D721Med (cell line): ENCODE measurements around the gene ZNF280D.

Experiments
- DNase-seq: peaks from one replicate; pipeline ENCODE4 v3.0.0; 2011; ENCODE audit warnings: low spot score; ENCODE audit not compliant: insufficient read length
- FAIRE-seq: peaks from 2 replicates; lab custom pipeline; 2011; peaks lifted over from hg19 to GRCh38; lab: Jason Lieb, UNC
- TF ChIP-seq, protein P1 (sequence below): IDR thresholded peaks from 2 replicates; pipeline ENCODE4 v1.5.1; 2012; ENCODE audit warnings: mild to moderate bottlenecking, control low read depth; ENCODE audit not compliant: insufficient read depth; ENCODE audit errors: missing control alignments

Gene ZNF280D

DNA sequence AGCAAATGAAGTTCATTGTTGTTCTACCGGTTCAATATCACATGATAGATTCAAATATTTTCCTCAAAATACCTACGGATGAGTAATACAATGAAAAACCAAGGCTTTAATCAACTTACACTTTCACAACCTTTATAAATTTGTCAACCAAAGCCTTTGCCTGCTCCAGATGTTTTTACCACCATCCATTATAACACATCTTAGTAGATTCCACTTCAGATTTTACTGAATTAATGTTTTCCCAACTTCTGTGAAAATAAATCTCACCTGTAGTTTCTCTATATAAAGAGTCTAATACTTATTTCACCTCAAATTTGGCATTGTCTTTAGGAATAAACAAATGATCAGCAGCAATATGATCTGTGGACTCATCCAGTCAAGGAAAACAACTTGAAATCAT, 131.1 kb downstream of the ZNF280D start:
- DNase-seq (no peak), FAIRE-seq (no peak)
- TF ChIP-seq, protein P1, sequence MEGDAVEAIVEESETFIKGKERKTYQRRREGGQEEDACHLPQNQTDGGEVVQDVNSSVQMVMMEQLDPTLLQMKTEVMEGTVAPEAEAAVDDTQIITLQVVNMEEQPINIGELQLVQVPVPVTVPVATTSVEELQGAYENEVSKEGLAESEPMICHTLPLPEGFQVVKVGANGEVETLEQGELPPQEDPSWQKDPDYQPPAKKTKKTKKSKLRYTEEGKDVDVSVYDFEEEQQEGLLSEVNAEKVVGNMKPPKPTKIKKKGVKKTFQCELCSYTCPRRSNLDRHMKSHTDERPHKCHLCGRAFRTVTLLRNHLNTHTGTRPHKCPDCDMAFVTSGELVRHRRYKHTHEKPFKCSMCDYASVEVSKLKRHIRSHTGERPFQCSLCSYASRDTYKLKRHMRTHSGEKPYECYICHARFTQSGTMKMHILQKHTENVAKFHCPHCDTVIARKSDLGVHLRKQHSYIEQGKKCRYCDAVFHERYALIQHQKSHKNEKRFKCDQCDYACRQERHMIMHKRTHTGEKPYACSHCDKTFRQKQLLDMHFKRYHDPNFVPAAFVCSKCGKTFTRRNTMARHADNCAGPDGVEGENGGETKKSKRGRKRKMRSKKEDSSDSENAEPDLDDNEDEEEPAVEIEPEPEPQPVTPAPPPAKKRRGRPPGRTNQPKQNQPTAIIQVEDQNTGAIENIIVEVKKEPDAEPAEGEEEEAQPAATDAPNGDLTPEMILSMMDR: no peak

- TF ChIP-seq, protein P1: no peak
- FAIRE-seq: no peak
- DNase-seq: no peak
Observed at GRCh38 chr15:56600380-56600779, 132.9 kb downstream of the ZNF280D start.

GRCh38 chr15:56598991-56599390, 134.3 kb downstream of the ZNF280D start:
- no peak for DNase-seq
- TF ChIP-seq, protein P1: no peak
- no peak for FAIRE-seq

DNA sequence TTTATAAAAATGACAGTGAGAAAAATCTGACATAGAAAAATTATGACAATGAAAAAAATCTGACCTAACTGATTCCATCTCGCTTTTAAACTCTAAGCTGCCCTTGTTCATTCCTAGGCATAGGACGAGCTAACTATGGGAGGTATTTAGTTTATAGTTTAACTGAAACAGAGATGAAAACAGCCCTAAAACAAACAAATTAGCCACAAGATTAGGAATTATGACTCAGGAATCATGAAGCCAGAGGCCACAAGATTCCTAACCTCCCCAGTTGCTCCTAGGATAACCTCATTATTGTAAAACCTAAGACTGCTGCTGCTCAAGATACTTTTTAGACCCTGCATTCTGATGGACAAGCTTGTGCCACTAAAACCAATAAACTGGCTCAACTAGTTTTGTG, 145.6 kb downstream of the ZNF280D start:
- no peak for DNase-seq
- TF ChIP-seq, protein P1: no peak
- no peak for FAIRE-seq

GRCh38 chr15:56586206-56586605, 147.1 kb downstream of the ZNF280D start:
- FAIRE-seq (no peak), DNase-seq (no peak)
- TF ChIP-seq, protein P1: no peak

GRCh38 chr15:56582785-56583184, 150.5 kb downstream of the ZNF280D start:
- FAIRE-seq (no peak), DNase-seq (no peak)
- TF ChIP-seq, protein P1: no peak
